ENCODE measurements around the gene PSMC3IP.

The PSMC3IP gene

GRCh38 chr17:42613699-42614295, 36.3 kb upstream of the PSMC3IP start:
- DNase-seq (ENCODE audit: extremely low read depth, low read depth): no peak
- TF ChIP-seq, protein P1, sequence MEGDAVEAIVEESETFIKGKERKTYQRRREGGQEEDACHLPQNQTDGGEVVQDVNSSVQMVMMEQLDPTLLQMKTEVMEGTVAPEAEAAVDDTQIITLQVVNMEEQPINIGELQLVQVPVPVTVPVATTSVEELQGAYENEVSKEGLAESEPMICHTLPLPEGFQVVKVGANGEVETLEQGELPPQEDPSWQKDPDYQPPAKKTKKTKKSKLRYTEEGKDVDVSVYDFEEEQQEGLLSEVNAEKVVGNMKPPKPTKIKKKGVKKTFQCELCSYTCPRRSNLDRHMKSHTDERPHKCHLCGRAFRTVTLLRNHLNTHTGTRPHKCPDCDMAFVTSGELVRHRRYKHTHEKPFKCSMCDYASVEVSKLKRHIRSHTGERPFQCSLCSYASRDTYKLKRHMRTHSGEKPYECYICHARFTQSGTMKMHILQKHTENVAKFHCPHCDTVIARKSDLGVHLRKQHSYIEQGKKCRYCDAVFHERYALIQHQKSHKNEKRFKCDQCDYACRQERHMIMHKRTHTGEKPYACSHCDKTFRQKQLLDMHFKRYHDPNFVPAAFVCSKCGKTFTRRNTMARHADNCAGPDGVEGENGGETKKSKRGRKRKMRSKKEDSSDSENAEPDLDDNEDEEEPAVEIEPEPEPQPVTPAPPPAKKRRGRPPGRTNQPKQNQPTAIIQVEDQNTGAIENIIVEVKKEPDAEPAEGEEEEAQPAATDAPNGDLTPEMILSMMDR (IDR thresholded peaks at IDR 0.05; ENCODE audit: low read depth, low read length): no peak

- DNase-seq (ENCODE audit: extremely low read depth, low read depth): no peak
- TF ChIP-seq, protein P1 (IDR thresholded peaks at IDR 0.05; ENCODE audit: low read depth, low read length): no peak
These were observed 34.5 kb upstream of the PSMC3IP start for GRCh38 chr17:42612013-42612412.

GRCh38 chr17:42609814-42610801, 32.6 kb upstream of the PSMC3IP start:
- peak; percentile 5 for DNase-seq (ENCODE audit: extremely low read depth, low read depth)

DNA sequence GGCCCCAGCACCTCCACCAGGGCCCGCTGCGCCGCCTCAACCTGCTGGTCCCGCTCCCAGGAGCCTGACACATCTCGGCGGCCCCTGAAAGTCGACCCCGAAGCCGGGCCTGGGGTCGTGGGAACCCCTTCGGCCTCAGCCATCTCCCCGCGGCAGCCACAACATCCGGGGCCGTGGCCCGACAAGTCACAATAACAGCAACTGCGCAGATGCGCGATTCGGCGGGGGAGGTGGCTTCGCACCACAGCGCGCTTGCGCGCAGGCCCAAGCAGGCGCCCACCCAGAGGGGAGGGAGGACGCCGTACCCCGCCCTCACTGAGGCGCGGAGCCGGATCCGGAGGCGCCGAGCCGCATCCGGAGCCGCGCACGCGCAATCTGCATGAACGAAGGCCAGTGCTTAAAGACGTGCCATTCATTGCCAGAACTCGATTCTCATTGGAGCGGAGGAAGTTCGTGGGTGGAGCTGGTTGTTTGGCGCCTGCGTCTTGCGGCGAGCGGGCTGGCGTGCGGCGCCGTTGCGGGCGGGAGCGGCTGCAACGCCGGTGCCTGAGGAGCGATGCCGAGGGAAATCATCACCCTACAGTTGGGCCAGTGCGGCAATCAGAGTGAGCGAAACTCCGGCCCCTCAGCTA, 31.8 kb upstream of the PSMC3IP start, which contains the start of the genes RETREG3 and TUBG1:
Gene RETREG3 (minus strand): TSS at position 193 of the 632 bp plus-strand sequence. CDS start 50 bp downstream, at position 143.
Gene TUBG1 (plus strand): TSS at position 502 of the 632 bp plus-strand sequence. CDS start 55 bp downstream, at position 557.
- TF ChIP-seq, protein P1 (IDR thresholded peaks at IDR 0.05; ENCODE audit: low read depth, low read length): no peak; the same call in 1 of the 2 replicates
- peak; percentile 98 for DNase-seq (ENCODE audit: extremely low read depth, low read depth)

DNA sequence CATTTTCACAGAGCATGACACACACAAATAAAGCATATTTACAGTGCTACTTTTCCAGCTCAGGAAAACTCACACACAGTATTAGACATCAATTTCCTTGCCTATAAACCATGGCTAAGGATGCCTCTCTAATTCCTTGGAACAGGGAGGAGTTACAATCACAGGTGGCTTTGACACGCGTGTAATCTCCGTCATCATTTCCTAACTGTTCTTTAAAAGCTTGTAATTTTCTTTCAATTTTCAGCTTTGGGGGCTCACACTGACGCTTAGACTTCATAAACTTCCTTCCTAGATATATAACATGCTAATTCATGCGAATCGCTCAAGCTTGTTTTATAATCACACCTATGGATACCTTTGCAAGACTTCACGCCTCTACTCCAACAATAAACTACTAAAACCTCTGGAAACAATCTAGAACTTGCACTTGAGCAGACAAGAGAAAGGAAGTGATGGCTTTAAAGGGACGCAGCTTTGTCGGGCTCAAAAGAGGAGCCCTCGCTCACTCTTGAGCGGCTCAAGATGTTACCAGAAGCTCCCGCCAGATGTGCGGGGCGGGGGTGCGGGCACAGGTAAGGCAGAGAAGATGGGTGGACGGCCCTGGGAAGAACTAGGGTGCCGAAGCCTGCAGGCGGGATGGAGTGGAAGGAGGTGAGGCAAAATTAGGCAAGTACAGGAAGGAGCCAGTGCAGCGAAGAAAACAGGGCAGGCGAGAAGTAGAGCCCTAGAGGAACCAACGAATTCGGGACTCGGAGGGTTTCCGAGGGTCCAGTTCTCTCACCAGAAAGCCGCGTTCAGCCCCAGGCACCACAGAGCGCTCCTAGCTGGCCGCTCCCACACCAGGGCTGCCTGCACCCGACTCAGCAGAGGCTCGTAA, 31.0 kb upstream of the PSMC3IP start:
- DNase-seq (ENCODE audit: extremely low read depth, low read depth): no peak

DNA sequence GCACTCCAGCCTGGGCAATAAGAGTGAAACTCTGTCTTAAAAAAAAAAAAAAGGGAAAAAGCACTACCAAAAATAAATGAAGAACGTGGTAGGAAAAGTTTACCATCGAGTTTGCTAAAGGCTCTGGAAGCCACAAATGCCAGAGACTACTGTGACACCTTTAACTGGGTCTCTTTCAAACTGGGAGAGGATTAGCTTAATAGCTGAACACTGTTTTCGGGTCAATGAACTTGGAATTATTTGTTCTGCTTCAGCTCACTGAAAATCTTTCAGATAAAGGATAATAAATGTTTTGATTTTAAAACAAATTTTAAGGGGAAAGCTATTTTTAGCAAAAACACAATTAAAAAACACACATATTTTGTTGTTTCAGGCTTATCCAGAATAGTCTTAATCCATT, 30.2 kb upstream of the PSMC3IP start:
- TF ChIP-seq, protein P1 (IDR thresholded peaks at IDR 0.05; ENCODE audit: low read depth, low read length): no peak
- DNase-seq (ENCODE audit: extremely low read depth, low read depth): no peak

More for the DNA sequence above, 31.0 kb upstream of the PSMC3IP start:
- TF ChIP-seq, protein P1 (IDR thresholded peaks at IDR 0.05; ENCODE audit: low read depth, low read length): peak; percentile 43; the same call in 1 of the 2 replicates

DNA sequence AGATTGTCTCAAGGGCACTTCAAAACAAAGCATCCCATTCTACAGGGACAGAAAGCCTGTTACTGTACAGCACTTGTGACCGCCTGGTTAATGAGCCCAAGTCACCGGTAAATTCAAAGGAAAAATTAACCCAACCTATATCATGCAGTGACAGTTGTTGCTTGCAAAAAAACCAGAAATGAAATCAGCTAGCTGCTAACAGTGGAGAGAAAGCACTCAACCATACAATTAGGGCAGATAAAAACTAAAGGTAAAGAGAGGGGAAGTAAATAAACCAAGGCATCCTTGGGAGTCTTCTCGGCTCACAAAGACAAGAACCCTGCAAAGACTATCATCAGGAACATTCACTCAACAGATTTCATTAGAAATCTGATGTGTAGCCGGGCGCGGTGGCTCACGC, 25.8 kb upstream of the PSMC3IP start:
- no peak for DNase-seq (ENCODE audit: extremely low read depth, low read depth)
- TF ChIP-seq, protein P1 (IDR thresholded peaks at IDR 0.05; ENCODE audit: low read depth, low read length): no peak
